HEK293T (cell line): ENCODE data around the gene CDH2.

Experiments used
- ARNT ChIP-seq: fragments of 450-650 bp; IDR thresholded peaks from 2 replicates; pipeline ENCODE4 v1.6.1; 2017; ENCODE audit warnings: mild to moderate bottlenecking
- BHLHE40 ChIP-seq: fragments of 450-650 bp; IDR thresholded peaks from 2 replicates; pipeline ENCODE4 v1.6.1; 2016; ENCODE audit warnings: mild to moderate bottlenecking, moderate library complexity, borderline replicate concordance
- CTBP1 ChIP-seq: fragments of 450-650 bp; IDR thresholded peaks from 2 replicates; pipeline ENCODE4 v1.6.1; 2016; ENCODE audit warnings: borderline replicate concordance
- FOXA1 ChIP-seq: fragments of 450-650 bp; IDR thresholded peaks from 2 replicates; pipeline ENCODE4 v1.6.1; 2016; ENCODE audit warnings: mild to moderate bottlenecking
- FOXK2 ChIP-seq: fragments of 450-650 bp; IDR thresholded peaks from 2 replicates; pipeline ENCODE4 v1.6.1; 2016; ENCODE audit warnings: mild to moderate bottlenecking
- FOXM1 ChIP-seq: fragments of 450-650 bp; IDR thresholded peaks from 2 replicates; pipeline ENCODE4 v1.6.1; 2017; ENCODE audit warnings: mild to moderate bottlenecking, borderline replicate concordance
- HDGF ChIP-seq: fragments of 450-650 bp; IDR thresholded peaks from 2 replicates; pipeline ENCODE4 v1.6.1; 2017; ENCODE audit warnings: antibody characterized with exemption, borderline replicate concordance
- L3MBTL2 ChIP-seq: fragments of 450-650 bp; conservative IDR thresholded peaks from 2 replicates; pipeline ENCODE4 v1.6.1; 2016; ENCODE audit warnings: mild to moderate bottlenecking
- LEF1 ChIP-seq: fragments of 450-650 bp; IDR thresholded peaks from 2 replicates; pipeline ENCODE4 v1.6.1; 2017; ENCODE audit warnings: mild to moderate bottlenecking, borderline replicate concordance
- NFRKB ChIP-seq: fragments of 450-650 bp; IDR thresholded peaks from 2 replicates; pipeline ENCODE4 v1.6.1; 2016; ENCODE audit warnings: mild to moderate bottlenecking, moderate library complexity
- PKNOX1 ChIP-seq: fragments of 450-650 bp; IDR thresholded peaks from 2 replicates; pipeline ENCODE4 v1.6.1; 2016
- SP1 ChIP-seq: fragments of 450-650 bp; IDR thresholded peaks from 2 replicates; pipeline ENCODE4 v1.6.1; 2017
- SUZ12 ChIP-seq: fragments of 450-650 bp; IDR thresholded peaks from 2 replicates; pipeline ENCODE4 v1.6.1; 2016; ENCODE audit warnings: mild to moderate bottlenecking
- TARDBP ChIP-seq: fragments of 450-650 bp; IDR thresholded peaks from 2 replicates; pipeline ENCODE4 v1.6.1; 2016

DNA sequence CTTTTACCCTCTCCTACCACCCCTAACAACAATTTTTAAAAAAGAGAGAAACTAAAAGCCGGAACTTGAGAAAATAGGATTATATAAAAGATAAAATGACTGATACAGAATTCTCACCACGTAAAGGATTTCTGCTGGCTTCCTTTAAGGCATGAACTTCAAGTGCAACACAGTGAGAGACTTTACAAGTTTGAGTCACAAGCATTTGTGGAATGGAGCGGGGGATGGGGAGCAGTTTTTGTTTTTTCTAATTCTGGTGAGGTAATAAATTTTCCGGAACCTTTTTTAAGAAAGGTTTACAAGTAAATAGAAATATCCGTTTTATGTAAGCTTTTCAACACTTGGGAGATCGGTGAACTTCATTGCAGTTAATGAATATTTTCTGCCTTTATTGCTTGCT is 1.8 kb upstream of the CDH2 start:
- TF ChIP-seq PKNOX1 = no peak
- no peak for TF ChIP-seq FOXM1
- no peak for TF ChIP-seq LEF1
- no peak for TF ChIP-seq ARNT
- TF ChIP-seq SUZ12 = no peak
- TF ChIP-seq SP1 = no peak
- TF ChIP-seq FOXK2 = no peak
- no peak for TF ChIP-seq BHLHE40
- TF ChIP-seq NFRKB = no peak
- TF ChIP-seq CTBP1 = no peak
- TF ChIP-seq HDGF = no peak
- no peak for TF ChIP-seq FOXA1
- no peak for TF ChIP-seq TARDBP
- no peak for TF ChIP-seq L3MBTL2
